K562 (cell line): ENCODE measurements around the gene GATAD2B. TPM values are rescaled to one million over a fixed set of nuclear protein-coding genes. Genes with fewer than 3 reads are reported as not detected.

Source experiments
- KDM2B ChIP-seq: fragments of 250-450 bp; sonication (Bioruptor Pico); IDR thresholded peaks from 2 replicates; pipeline ENCODE4 v1.8.0; 2021; ENCODE audit warnings: mild to moderate bottlenecking, moderate library complexity
- MEF2D ChIP-seq: conservative IDR thresholded peaks from 2 replicates; pipeline ENCODE4 v1.6.1; 2016; ENCODE audit warnings: low read depth, missing genetic modification characterization, missing compliant biosample characterization
- PPARD ChIP-seq: fragments of 250-450 bp; sonication (Bioruptor Pico); IDR thresholded peaks from 2 replicates; pipeline ENCODE4 v1.8.0; 2022; ENCODE audit warnings: inconsistent platforms, mild to moderate bottlenecking, moderate library complexity
- SETDB1 ChIP-seq: IDR thresholded peaks from one replicate; pipeline ENCODE4 v1.6.1; 2012; ENCODE audit warnings: low read length, control low read depth, inconsistent platforms
- ZBTB34 ChIP-seq: fragments of 250-450 bp; sonication (Bioruptor Pico); IDR thresholded peaks from 2 replicates; pipeline ENCODE4 v1.8.0; 2021; ENCODE audit warnings: mild to moderate bottlenecking, moderate library complexity
- ZNF583 ChIP-seq: fragments of 250-450 bp; sonication (Bioruptor Pico); IDR thresholded peaks from 2 replicates; pipeline ENCODE4 v1.4.0; 2020
- ZSCAN32 ChIP-seq: fragments of 450-650 bp; formaldehyde crosslinking; IDR thresholded peaks from 2 replicates; pipeline ENCODE4 v1.4.0; 2020; ENCODE audit warnings: mild to moderate bottlenecking, moderate library complexity
- polyA plus RNA-seq, 8 experiments: library from polyadenylated mRNA; depleted of rRNA in 4 of 8; stranded (reverse) in 5 of 8; unstranded in 3 of 8; fragments of >200 nt; fragmentation: Nextera tagmentation in 2 of 8; fragmentation: Illumina TruSeq in 1 of 8; extraction: Ambion mirVana in 2 of 8; extraction: Trizol in 1 of 8; gene quantifications; 2 replicates each; pipeline versions ENCODE4 v1.2.1 to v1.2.3, GENCODE V29; 2011 to 2014; ENCODE audit warnings: inconsistent platforms in 1 of 8, missing spikeins in 1 of 8
- total RNA-seq, 7 experiments: library from RNA; depleted of rRNA in 6 of 7; stranded (reverse); fragments of >200 nt in 6 of 7; fragmentation: Illumina TruSeq in 2 of 7; extraction: Trizol in 2 of 7; gene quantifications; 2 replicates each; pipeline versions ENCODE4 v1.2.1 to v1.2.3, GENCODE V29; 2011 to 2021; ENCODE audit warnings: low replicate concordance in 1 of 7
- TF ChIP-seq, protein P1 (sequence below): sonication (generic); formaldehyde crosslinking; IDR thresholded peaks from 2 replicates; pipeline ENCODE4 v1.8.1; 2023; ENCODE audit warnings: mild to moderate bottlenecking, missing genetic modification reagents
- TF ChIP-seq, protein P2 (sequence below): fragments of 250-450 bp; sonication (Bioruptor Pico); IDR thresholded peaks from 2 replicates; pipeline ENCODE4 v1.8.0; 2021; ENCODE audit warnings: moderate library complexity, mild to moderate bottlenecking, inconsistent platforms
- TF ChIP-seq, protein P3 (sequence below), 2 experiments: fragments of 450-650 bp; formaldehyde crosslinking in 1 of 2; IDR thresholded peaks; 2 replicates each; pipeline versions ENCODE4 v1.4.0 to v1.6.1; 2014 to 2020; ENCODE audit warnings: mild to moderate bottlenecking in 2 of 2, borderline replicate concordance in 1 of 2, low read depth in 1 of 2
- TF ChIP-seq, protein P4 (sequence below), 2 experiments: IDR thresholded peaks; 2 replicates each; pipeline ENCODE4 v1.6.1; 2011; ENCODE audit warnings: borderline replicate concordance in 1 of 2, control low read depth in 1 of 2, low read depth in 1 of 2, low read length in 1 of 2, mild to moderate bottlenecking in 1 of 2, mixed read lengths in 1 of 2, moderate library complexity in 1 of 2; ENCODE audit not compliant: insufficient read depth in 1 of 2, insufficient read length in 1 of 2, poor library complexity in 1 of 2, severe bottlenecking in 1 of 2; ENCODE audit errors: extremely low read depth in 1 of 2

Gene GATAD2B
- total and polyA plus RNA-seq, 9 of the 15 experiments (the other 6 are each of a cell fraction or from before 2014, with no cell fraction given), result 1.5 to 40.2 (median 4.9) TPM

- TF ChIP-seq, protein P1, sequence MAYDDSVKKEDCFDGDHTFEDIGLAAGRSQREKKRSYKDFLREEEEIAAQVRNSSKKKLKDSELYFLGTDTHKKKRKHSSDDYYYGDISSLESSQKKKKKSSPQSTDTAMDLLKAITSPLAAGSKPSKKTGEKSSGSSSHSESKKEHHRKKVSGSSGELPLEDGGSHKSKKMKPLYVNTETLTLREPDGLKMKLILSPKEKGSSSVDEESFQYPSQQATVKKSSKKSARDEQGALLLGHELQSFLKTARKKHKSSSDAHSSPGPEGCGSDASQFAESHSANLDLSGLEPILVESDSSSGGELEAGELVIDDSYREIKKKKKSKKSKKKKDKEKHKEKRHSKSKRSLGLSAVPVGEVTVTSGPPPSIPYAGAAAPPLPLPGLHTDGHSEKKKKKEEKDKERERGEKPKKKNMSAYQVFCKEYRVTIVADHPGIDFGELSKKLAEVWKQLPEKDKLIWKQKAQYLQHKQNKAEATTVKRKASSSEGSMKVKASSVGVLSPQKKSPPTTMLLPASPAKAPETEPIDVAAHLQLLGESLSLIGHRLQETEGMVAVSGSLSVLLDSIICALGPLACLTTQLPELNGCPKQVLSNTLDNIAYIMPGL, result no peak
- no peak for TF ChIP-seq ZNF583 (CRISPR knock-in tag)
- TF ChIP-seq, protein P2, sequence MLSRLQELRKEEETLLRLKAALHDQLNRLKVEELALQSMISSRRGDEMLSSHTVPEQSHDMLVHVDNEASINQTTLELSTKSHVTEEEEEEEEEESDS (CRISPR knock-in tag), result no peak
- no peak for TF ChIP-seq ZSCAN32 (CRISPR knock-in tag)
- TF ChIP-seq SETDB1, result no peak
- TF ChIP-seq MEF2D (tag), result no peak
- no peak for TF ChIP-seq PPARD (CRISPR knock-in tag)
- TF ChIP-seq, protein P3, sequence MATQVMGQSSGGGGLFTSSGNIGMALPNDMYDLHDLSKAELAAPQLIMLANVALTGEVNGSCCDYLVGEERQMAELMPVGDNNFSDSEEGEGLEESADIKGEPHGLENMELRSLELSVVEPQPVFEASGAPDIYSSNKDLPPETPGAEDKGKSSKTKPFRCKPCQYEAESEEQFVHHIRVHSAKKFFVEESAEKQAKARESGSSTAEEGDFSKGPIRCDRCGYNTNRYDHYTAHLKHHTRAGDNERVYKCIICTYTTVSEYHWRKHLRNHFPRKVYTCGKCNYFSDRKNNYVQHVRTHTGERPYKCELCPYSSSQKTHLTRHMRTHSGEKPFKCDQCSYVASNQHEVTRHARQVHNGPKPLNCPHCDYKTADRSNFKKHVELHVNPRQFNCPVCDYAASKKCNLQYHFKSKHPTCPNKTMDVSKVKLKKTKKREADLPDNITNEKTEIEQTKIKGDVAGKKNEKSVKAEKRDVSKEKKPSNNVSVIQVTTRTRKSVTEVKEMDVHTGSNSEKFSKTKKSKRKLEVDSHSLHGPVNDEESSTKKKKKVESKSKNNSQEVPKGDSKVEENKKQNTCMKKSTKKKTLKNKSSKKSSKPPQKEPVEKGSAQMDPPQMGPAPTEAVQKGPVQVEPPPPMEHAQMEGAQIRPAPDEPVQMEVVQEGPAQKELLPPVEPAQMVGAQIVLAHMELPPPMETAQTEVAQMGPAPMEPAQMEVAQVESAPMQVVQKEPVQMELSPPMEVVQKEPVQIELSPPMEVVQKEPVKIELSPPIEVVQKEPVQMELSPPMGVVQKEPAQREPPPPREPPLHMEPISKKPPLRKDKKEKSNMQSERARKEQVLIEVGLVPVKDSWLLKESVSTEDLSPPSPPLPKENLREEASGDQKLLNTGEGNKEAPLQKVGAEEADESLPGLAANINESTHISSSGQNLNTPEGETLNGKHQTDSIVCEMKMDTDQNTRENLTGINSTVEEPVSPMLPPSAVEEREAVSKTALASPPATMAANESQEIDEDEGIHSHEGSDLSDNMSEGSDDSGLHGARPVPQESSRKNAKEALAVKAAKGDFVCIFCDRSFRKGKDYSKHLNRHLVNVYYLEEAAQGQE (IDR thresholded peaks at IDR 0.05; ENCODE audit: borderline replicate concordance), result peak; percentile 82
- TF ChIP-seq, protein P3 (CRISPR knock-in tag; IDR thresholded peaks at IDR 0.05; ENCODE audit: low read depth), result no peak
- no peak for TF ChIP-seq KDM2B (CRISPR knock-in tag)
- TF ChIP-seq ZBTB34 (CRISPR knock-in tag), result no peak
- TF ChIP-seq, protein P4, sequence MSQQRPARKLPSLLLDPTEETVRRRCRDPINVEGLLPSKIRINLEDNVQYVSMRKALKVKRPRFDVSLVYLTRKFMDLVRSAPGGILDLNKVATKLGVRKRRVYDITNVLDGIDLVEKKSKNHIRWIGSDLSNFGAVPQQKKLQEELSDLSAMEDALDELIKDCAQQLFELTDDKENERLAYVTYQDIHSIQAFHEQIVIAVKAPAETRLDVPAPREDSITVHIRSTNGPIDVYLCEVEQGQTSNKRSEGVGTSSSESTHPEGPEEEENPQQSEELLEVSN (IDR thresholded peaks at IDR 0.05; ENCODE audit: borderline replicate concordance in 1 of 2, extremely low read depth in 1 of 2, insufficient read depth in 1 of 2, insufficient read length in 1 of 2, low read depth in 1 of 2, low read length in 1 of 2, poor library complexity in 1 of 2, severe bottlenecking in 1 of 2), result no peak
Measured at GRCh38 chr1:153796786-153797659, 125.7 kb downstream of the GATAD2B start (continued).
